A673 (cell line): ENCODE results near the gene NECAB2. TPM values are rescaled to one million over a fixed set of nuclear protein-coding genes. Genes with fewer than 3 reads are reported as not detected.

Experiments used
- BruUV-seq: library from RNA; stranded (reverse); fragments of 400-500 nt; replicated peaks from 2 replicates; lab custom pipeline; 2021; lab: Mats Ljungman, UMichigan
- CTCF ChIA-PET: fragments of 300-600 bp; sonication (Branson Sonifier 250); formaldehyde crosslinking; loops from one replicate; lab custom pipeline; 2022; ENCODE audit warnings: antibody characterized with exemption; lab: Charles Lee
- POLR2A ChIA-PET: fragments of 300-600 bp; sonication (Branson Sonifier 250); formaldehyde crosslinking; loops from one replicate; lab custom pipeline; 2022; ENCODE audit warnings: antibody characterized with exemption; ENCODE audit not compliant: low non-redundant PET; lab: Charles Lee
- DNase-seq: peaks from one replicate; pipeline ENCODE4 v3.0.0-alpha.2; 2015; ENCODE audit warnings: low spot score
- H3K27ac ChIP-seq: fragments of 200-600 bp; sonication (generic); 2 replicates; pipeline ENCODE4 v1.5.1; 2016; ENCODE audit warnings: mixed run types, low read depth, mild to moderate bottlenecking, mixed read lengths, antibody characterized with exemption, low read length; ENCODE audit not compliant: poor library complexity, severe bottlenecking
- H3K27me3 ChIP-seq: fragments of 200-600 bp; sonication (generic); replicated peaks from 2 replicates; pipeline ENCODE4 v1.6.1; 2017; ENCODE audit warnings: mixed run types, low read depth, mild to moderate bottlenecking, mixed read lengths, antibody characterized with exemption, low read length; ENCODE audit not compliant: insufficient read depth, poor library complexity
- H3K36me3 ChIP-seq: fragments of 200-600 bp; sonication (generic); 2 replicates; pipeline ENCODE4 v1.6.1; 2016; ENCODE audit warnings: mixed run types, mild to moderate bottlenecking, mixed read lengths, antibody characterized with exemption, low read length; ENCODE audit not compliant: insufficient read depth, poor library complexity, severe bottlenecking
- H3K4me1 ChIP-seq: fragments of 200-600 bp; sonication (generic); 2 replicates; pipeline ENCODE4 v1.6.1; 2017; ENCODE audit warnings: mixed run types, mild to moderate bottlenecking, mixed read lengths, antibody characterized with exemption, low read length; ENCODE audit not compliant: insufficient read depth, poor library complexity, severe bottlenecking
- H3K4me3 ChIP-seq: fragments of 200-600 bp; sonication (generic); 2 replicates; pipeline ENCODE4 v1.5.1; 2016; ENCODE audit warnings: low read depth, mixed run types, mild to moderate bottlenecking, mixed read lengths, low read length; ENCODE audit not compliant: poor library complexity, severe bottlenecking
- H3K9me3 ChIP-seq: fragments of 200-600 bp; sonication (generic); 2 replicates; pipeline ENCODE4 v1.6.1; 2016; ENCODE audit warnings: mixed run types, low read depth, mild to moderate bottlenecking, mixed read lengths, antibody characterized with exemption, low read length; ENCODE audit not compliant: poor library complexity, severe bottlenecking
- CTCF ChIP-seq: fragments of 300-800, 200-600 bp; sonication (generic); conservative IDR thresholded peaks from 2 replicates; pipeline ENCODE4 v1.5.1; 2017; ENCODE audit warnings: low read depth, mild to moderate bottlenecking, antibody characterized with exemption, low read length, moderate library complexity, mixed read lengths
- EZH2 ChIP-seq: fragments of 200-600 bp; sonication (generic); IDR thresholded peaks from 2 replicates; pipeline ENCODE4 v1.6.1; 2017; ENCODE audit warnings: borderline replicate concordance, low read depth, mild to moderate bottlenecking, mixed read lengths, antibody characterized with exemption, low read length; ENCODE audit not compliant: poor library complexity, severe bottlenecking
- intact Hi-C: fragments of 100-400 bp; cut with micrococcal nuclease; formaldehyde crosslinking; loops from one replicate; pipeline ENCODE4 v1.10.0; 2022; ENCODE audit not compliant: unreplicated experiment
- total RNA-seq: library from RNA; stranded (reverse); gene quantifications from 2 replicates; pipeline ENCODE4 v1.2.3, GENCODE V29; 2021

The NECAB2 gene
- total RNA-seq, 1 experiment from 2014 or later: 0.80 TPM

- no TSS peak for BruUV-seq
- no peak overlapping the region for H3K4me3 ChIP-seq
- H3K36me3 ChIP-seq: no peaks in the 10 kb centered on the region
- H3K4me1 ChIP-seq: no peaks in the 10 kb centered on the region
- no peaks in the 10 kb centered on the region for H3K27me3 ChIP-seq
- POLR2A ChIA-PET: no interaction called here
- no peak for DNase-seq
- intact Hi-C loops: no loop called here
- H3K9me3 ChIP-seq: no peaks in the 10 kb centered on the region
- no peak for TF ChIP-seq EZH2
- TF ChIP-seq CTCF: no peak
- H3K27ac ChIP-seq: no peak overlapping the region
- CTCF ChIA-PET: no interaction called here
Observed at GRCh38 chr16:84005391-84005790, 37.3 kb downstream of the NECAB2 start.

GRCh38 chr16:84007520-84007919 is 39.5 kb downstream of the NECAB2 start:
- no peak overlapping the region for H3K4me3 ChIP-seq
- ChIA-PET POLR2A (no interaction called here), CTCF (interaction anchor here (0.5 kb wide), 1 partner anchor 15 kb away, joined by 6 read pairs; no protein-coding TSS in a partner anchor)
- intact Hi-C loops: no loop called here
- H3K9me3 ChIP-seq: no peaks in the 10 kb centered on the region
- TF ChIP-seq EZH2 (no peak), CTCF (no peak)
- H3K27ac ChIP-seq: no peak overlapping the region
- no peak for DNase-seq
- H3K4me1 ChIP-seq: no peaks in the 10 kb centered on the region
- no peaks in the 10 kb centered on the region for H3K27me3 ChIP-seq
- no peaks in the 10 kb centered on the region for H3K36me3 ChIP-seq
- no TSS peak for BruUV-seq

GRCh38 chr16:84007965-84008364 is 39.9 kb downstream of the NECAB2 start:
- CTCF ChIA-PET: interaction anchor here (0.5 kb wide), 1 partner anchor 16 kb away, joined by 6 read pairs; no protein-coding TSS in a partner anchor
- H3K27ac ChIP-seq: no peak overlapping the region
- POLR2A ChIA-PET: no interaction called here
- no peaks in the 10 kb centered on the region for H3K9me3 ChIP-seq
- no peak overlapping the region for H3K4me3 ChIP-seq
- intact Hi-C loops: no loop called here
- H3K36me3 ChIP-seq: no peaks in the 10 kb centered on the region
- H3K27me3 ChIP-seq: no peaks in the 10 kb centered on the region
- TF ChIP-seq CTCF (no peak), EZH2 (no peak)
- no peak for DNase-seq
- no TSS peak for BruUV-seq
- H3K4me1 ChIP-seq: no peaks in the 10 kb centered on the region
